NCI-H1436 (cell line): ENCODE results near the gene SPPL3.
A peak's percentile ranks its signal among the peaks of the same experiment; 100 is the strongest.

Source experiments
- DNase-seq: peaks from one replicate; lab custom pipeline; 2025; lab: John Stamatoyannopoulos, UW

The SPPL3 gene

GRCh38 chr12:120775862-120776552, 128.2 kb downstream of the SPPL3 start:
- no peak for DNase-seq

GRCh38 chr12:120774169-120774916, 129.8 kb downstream of the SPPL3 start:
- DNase-seq, result no peak

- no peak for DNase-seq
These were observed 133.1 kb downstream of the SPPL3 start for GRCh38 chr12:120771097-120771496.

- DNase-seq, result peak; percentile 35
These were observed 136.8 kb downstream of the SPPL3 start for GRCh38 chr12:120767071-120768024.

- no peak for DNase-seq
These were observed 137.6 kb downstream of the SPPL3 start for GRCh38 chr12:120766566-120766965.

GRCh38 chr12:120764816-120765215, 139.3 kb downstream of the SPPL3 start:
- no peak for DNase-seq

- DNase-seq, result no peak
These were observed 140.9 kb downstream of the SPPL3 start for GRCh38 chr12:120763250-120763649.

GRCh38 chr12:120762086-120762485, 142.1 kb downstream of the SPPL3 start:
- no peak for DNase-seq

DNA sequence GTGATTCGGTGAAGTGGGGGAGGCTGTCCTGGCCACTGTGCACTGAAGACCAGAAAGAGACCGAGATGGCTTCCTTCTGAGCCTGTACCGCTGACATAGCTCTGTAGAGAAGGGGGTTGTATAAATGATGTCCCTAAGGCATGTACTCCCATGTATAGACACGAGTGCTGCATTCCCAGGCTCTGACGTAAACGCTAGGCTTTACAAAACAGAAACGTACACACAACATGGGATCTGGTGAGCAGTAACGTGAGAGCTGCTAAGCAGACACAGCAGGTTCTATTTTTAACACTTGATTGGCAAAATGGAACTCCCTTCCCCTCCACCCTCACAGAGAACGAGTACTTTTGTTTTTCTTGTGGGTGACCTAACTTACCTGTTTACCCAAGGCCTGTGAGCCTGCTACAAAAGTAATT, 142.6 kb downstream of the SPPL3 start:
- peak; percentile 66 for DNase-seq

- DNase-seq, result no peak
These were observed 143.6 kb downstream of the SPPL3 start for GRCh38 chr12:120760349-120761254.

DNA sequence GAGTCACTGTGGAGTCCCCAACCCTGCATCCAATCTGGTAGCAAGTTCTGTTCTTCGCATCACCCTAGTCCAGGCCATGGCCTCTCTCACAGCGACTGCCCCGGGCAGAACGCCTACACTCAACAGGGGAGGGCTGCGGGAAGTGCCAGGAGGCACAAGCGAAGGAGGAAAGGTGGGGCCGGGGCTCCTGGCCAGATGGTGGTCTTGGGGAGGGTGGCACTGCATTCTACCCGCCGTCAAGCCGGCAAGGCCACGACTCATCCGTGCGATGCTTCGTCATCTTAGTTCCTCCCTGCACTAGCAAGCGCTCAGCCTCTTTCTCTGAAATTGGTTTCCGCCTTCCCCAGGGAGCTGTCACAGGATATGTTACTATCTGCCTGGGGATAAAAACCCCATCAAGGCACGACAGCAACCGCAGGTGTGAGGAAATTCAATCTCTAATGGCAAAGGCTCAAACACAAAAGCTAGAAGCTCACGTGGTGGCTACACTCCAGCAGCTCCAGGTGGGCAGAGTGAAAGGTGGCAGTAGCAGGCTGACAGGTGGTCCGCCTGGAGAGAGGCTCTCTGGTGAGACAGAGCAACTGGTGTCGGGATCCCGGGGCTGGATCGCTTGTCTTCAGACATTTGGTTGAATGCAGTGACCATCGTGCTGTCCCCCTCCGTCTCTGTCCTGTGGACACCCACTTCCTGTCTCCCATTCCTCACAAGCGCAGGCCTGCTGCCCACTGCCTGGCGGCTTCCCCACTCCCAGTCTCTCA, 144.4 kb downstream of the SPPL3 start:
- peak; percentile 97 for DNase-seq

GRCh38 chr12:120758798-120759590, 145.2 kb downstream of the SPPL3 start:
- no peak for DNase-seq

DNA sequence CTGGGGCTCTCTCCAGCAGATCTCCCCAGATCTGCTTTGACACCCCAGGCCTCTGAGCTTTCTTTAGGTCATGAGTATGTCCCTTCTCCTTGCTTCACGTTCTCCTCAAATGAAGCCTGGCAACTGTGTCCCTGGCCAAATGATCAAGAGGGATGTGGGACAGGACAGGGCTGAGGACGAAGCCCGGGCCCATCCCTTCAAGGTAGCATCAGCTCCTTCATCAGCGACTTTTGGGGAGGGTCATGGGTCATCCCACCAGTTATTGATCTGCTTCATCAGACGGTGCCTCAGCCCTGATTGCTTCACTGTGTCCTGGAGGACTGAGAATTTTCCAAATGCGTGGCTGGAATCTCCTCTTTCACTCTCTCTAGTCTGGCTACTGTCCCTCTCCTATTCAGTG, 146.2 kb downstream of the SPPL3 start:
- no peak for DNase-seq

DNA sequence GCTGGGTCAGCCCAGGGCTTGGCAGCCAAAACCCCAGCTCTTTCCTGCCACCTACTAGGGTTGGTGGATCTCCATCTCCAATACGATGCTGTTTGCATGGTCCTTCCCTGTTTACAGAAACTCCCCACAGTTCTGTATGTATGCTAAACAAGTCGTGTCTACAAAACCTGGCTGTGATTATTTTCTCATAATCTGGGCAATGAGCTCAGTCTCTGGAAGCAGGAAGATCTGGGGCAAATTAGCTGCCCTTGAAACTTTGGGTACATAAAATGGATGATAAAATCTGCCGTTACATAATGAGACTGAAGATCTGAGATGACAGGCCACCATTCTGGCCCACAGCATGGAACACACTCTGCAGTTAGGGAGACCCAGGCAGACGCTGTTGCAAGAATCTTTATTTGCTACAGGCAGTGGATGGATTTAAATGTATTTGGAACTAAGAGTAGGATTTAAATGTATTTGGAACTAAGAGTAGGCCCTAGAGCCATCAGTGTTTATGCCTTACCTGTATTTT, 146.9 kb downstream of the SPPL3 start:
- no peak for DNase-seq

- DNase-seq, result no peak
These were observed 148.9 kb downstream of the SPPL3 start for GRCh38 chr12:120755269-120755668.

DNA sequence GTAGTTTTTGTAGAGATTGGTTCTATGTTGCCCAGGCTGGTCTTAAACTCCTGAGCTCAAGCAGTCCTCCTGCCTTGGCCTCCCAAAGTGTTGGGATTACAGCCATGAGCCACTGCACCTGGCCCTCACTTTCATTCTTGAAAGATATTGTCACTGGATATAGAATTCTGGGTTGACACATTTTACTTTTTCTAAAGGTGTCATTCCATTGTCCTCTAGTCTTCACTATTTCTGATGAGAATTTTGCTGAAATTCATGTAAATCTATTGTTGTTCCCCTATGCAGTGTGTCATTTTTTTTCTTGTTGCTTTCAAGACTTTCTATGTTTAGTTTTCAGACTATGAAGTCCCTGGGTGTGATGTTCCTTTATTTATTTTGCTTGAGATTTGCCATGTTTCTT, 149.4 kb downstream of the SPPL3 start:
- DNase-seq, result no peak

DNA sequence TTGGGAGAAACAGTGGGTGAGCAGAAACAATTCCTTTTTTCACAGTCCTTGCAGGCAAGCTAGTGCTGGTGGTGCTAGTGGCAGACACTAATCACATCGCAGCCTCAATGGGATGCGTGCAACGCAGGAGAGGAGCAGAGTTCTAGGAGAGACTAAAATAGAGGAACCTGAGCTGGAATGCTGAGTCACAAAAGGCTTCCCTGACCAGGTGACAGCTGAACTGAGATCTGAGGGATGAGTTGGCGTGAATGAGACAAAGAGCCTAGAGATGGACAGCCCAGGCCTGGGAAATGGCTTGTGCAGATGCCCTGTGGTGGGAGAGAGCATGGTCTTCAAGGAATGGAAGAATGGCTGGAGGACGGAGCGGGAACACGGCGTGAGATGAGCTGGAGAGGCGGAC, 152.8 kb downstream of the SPPL3 start:
- DNase-seq, result no peak

- no peak for DNase-seq
These were observed 153.4 kb downstream of the SPPL3 start for GRCh38 chr12:120750806-120751205.

GRCh38 chr12:120749256-120749655, 154.9 kb downstream of the SPPL3 start:
- DNase-seq, result no peak

DNA sequence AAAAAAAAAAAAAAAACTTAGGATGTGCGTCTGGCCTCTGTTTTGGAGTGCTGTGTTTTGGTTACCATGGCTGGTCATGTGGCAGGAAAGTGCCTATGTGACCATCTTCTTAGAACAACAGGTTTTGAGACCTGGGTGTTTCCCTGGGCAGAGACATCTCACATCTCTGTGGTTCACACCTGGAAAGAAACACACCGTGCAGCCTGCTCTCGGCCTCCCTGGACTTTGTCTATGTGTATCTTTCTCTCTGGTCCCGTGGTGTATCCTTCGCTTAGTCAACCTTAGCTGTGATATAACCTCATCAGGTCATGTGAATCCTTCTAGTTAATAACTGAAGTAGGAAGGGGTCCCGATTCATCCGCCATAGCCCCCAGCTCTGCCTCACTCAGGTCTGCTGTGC, 155.9 kb downstream of the SPPL3 start:
- DNase-seq, result no peak
